Measurements from ENCODE around the gene RHBDL3.

RHBDL3 gene

GRCh38 chr17:32266389-32267301 lies 1.0 kb downstream of the RHBDL3 start:
- peak; percentile 27 for DNase-seq

DNA sequence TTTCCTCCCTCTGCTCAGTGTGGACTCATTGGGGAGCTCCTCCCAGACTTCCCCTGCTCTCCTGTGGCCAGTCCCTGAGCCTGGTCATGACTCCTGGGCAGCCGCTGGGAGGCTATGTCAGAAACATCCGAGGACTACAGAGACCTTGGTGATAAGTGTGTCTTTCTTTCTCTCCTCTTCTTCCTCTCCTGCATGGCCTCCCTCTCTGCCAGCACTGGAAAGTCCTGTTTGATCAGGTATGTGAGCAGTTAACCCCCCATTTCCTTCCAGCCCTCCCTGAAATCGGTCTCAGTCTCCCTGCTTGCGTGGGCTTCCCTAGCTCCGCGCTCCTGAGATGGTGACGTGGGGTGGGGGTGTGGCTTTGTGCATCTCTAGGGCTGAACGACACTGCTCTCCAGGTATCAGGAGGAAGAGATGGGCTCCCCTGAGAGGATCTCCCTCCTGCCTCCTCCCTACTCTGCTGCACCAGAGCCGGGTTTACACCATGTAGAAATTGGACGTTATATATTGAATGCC lies 2.1 kb downstream of the RHBDL3 start:
- DNase-seq = peak; percentile 59

DNA sequence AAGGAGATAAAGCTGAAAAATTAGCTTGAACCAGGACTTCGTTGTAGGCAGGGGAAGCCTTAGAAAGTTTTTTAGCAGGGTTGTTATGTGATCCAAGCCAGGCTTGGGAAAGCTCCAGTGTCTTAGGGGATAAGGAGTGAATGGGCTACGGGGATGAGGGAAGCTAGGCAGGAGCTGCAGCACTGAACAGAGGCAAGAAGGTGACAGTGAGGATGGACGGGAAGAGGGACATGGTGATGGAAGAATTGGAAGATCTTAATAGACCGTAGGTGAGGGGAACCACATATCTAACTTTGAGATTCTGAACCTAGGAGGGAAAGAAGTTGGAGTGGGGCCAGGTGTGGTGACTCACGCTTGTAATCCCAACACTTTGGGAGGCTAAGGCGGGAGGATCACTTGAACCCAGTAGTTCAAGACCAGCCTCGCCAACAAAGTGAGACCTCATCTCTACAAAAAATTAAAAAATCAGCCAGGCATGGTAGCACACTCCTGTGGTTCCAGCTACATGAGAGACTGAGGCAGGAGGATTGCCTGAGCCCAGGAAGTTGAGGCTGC lies 3.2 kb downstream of the RHBDL3 start:
- DNase-seq = no peak

DNA sequence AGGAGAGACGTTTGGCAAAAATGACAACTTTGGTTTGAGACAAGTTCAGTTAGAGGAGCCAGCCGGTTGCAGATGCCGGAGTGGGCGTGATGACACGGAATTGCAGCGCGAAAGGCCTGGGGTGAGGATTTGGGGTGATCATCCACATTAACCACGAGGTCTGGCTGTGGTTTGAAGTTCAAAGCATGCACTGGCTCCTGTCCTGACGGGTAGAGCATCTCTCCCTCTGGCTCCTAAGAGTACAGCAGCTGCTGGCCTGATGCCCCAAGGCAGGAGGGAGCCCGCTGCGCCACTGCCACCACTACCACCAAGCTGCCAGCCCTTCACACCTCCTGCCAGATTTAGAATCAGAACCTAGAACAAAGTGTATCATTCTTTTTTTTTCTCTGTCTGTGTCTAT lies 3.7 kb downstream of the RHBDL3 start:
- DNase-seq = no peak

DNA sequence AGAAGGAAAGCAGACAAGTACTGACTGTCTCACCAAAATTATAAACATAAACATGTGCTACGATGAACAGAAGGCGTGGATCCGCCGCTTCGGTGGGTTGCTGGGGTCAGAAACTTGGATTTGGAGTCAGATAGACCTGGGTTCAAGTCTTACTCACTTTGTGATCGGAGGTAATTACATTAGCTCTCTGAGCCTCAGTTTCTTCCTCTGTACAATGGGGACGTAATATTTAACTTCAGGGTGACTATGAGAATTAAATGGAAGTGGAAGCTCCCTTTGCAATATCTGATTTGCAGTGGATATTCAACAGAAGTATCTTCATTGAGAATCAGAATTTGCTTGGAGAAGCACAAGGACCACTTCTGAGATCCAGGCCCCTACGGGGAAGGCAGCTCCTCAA lies 6.2 kb downstream of the RHBDL3 start:
- DNase-seq = no peak

DNA sequence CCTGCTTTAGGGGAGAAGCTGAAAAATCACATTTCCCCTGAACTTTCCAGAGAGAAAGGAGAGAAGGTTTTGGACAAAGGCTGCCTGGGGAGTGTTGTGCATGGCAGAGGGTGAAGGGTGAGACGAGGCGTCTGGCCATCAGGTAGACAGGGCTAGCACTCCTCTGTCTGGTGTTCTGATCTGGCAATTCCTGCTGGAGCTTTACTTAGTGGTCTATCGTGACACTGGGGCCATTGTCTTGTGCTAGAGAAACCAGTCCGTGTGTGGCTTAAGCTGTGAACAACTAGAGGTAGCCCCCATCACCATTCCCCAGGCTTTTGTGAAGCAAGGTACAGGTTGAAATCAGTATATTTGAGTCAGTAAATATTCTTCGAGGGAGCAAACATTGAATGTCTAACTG lies 8.5 kb downstream of the RHBDL3 start:
- DNase-seq = no peak

DNA sequence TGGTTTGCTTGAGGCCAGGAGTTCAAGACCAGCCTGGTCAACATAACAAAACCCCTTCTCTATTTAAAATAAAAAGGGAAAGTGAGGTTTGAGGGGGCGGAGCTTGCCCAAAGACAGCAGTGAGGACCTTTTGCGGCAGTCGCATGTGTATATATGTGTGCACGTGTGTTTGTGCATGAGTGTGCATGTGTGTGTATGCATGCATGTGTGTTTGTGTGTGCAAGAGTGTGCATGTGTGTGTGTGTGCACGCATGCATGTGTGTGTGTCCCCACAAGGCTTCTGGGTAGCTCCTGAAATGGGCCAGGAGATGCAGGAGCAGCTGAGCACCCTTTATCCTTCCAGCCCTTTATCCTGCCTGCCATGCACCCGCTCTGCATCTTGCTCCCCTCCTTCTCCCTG lies 9.0 kb downstream of the RHBDL3 start:
- DNase-seq = no peak

DNA sequence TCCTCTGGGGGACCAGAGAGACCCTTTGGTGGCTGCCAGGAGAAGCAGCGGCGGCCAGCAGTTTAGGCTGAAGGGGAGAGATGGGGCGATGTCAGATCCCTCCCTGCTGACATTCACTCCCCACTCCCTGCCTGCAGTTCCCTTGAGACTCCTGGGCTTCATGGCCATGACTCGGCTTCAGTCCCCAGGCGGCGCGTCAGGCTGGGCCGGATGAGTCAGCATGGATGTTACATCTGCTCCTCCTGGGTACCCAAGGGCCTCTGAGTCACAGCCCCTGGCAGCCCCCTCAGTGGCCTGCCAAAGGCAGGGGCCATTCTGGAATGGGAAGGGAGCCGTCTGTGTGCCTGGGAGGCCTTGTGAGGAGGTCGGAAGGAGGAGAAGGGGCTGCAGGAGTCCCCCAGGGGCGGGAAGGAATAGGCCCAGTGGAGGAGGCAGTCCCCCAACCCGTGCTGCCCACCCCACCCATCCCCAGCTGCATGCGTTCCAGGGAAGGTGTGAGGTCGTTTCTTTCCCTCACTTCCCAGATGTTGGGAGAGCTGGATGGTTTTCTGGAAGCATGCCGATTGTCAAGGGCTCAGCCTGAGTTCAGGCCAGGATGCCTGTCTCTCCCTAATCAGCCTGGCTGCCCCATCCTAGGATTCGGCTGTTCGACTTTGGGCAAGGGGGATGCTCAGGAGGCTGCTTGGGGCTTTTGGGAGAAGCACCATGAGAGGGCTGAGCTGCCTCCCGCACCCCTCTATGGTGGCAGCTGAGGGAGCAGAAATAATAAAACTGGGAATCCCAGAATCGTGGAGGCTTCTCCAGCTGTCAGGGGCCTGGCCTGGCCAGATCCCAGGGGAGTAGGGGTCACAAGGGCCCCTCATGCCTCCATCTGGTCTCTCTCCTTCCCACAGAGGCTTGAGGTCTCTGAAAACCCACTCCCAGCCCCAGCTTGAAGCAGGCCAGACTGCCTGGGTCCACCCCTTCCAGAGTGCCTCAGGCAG lies 9.7 kb downstream of the RHBDL3 start:
- DNase-seq = peak; percentile 68

DNA sequence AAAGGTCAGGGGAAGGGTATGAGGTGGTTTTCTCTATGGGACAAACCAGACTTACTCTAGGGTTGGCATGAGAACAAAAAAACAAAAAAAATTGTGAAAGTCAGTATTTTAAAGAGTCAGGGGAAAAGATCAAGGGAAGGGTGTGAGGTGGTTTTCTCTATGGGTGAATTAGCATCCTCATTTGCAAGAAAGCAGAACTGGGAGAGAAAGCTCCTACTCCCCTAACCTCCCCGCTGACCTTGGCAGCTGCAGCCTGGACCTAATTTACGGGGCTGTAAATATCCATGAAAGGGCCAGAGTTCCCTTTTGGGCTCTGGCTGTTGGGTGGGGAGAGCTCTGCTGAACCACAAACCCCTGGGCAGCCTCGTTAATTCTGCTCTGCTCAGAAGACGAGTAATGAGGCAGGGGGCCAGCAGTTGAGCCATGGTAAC lies 10.6 kb downstream of the RHBDL3 start:
- DNase-seq = no peak

GRCh38 chr17:32277284-32277683 lies 11.7 kb downstream of the RHBDL3 start:
- DNase-seq = no peak

- DNase-seq = no peak
Observed at GRCh38 chr17:32278815-32279214, 13.2 kb downstream of the RHBDL3 start.

- DNase-seq = no peak
Observed at GRCh38 chr17:32279891-32280716, 14.5 kb downstream of the RHBDL3 start.

DNA sequence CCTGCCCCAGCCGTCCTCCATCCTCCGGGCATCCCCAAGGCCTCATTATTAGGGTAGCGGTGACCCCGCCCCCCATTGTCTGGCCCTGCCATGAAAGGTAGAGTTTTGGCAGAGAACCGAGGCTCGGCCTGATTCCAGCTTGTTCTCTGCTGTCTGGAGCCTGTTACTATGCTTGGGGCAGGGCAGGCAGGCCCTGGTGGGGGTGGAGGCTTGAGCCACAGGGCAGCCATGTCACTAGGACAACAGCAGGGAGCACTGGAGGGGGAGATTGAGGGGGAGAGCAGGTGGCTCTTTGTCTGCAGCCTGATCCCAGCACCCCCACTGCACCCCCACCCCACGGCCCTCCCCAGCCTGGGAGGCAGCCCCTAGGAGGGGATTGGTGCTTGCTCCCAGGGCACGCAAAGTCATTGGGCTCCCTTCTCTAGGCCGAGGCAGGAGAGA lies 15.4 kb downstream of the RHBDL3 start:
- DNase-seq = no peak

GRCh38 chr17:32283745-32284201 lies 18.1 kb downstream of the RHBDL3 start:
- no peak for DNase-seq

DNA sequence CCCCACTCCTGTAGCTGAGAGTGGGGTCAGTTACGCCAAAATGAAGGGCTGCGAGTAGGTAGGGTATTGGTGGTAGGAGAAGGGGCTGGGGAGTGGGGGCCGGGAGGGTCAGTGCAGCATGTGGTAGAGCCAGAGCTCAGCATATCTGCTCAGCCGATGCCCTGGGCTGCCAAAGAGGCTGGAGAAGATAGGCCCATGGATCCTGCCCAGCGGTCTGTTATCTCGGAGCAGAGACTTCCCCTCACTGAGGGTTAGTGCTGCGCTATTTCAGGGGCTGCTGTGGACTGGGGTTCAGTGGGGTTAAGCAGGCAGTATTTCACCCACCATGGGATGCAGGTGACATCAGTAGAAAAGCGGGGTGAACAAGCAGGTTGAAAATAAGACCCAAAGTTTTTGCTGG lies 19.7 kb downstream of the RHBDL3 start:
- DNase-seq = no peak

DNA sequence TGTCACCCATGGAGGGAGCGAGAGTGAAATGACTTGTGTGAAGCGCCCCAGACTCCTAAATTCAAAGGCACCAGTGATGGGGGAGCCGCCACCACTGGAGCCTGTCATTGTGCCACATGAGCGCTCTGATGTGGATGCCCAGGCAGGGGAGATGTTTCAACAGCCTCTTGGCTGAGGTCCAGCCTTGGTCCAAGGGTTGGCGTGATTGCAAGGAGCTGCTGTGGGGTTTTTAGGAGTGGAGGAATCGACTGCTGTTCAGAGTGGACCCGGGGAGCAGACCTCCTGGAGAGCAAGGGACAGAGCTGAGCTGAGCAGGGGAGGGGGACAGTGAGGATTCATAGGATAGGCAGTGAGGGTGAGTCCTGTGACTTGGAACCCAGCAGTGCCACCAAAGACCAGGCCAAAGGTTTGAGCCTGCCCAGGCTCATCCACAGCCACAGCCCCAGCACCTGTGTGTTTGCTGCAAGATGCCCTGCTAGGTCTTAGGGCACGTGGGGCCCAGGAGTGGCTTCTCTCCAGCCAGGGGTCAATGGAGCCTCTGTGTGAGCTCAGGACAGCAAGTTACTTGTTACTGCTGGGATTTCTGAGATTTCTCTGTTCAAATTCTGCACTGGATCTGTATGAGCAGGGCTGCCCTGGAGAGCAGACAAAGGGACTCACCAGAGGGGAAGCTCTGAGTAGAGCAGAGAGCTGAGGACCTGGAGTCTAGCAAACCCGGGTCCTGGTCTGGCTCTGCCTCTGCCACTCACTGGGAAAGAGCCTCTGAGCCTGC lies 20.3 kb downstream of the RHBDL3 start:
- DNase-seq = no peak

DNA sequence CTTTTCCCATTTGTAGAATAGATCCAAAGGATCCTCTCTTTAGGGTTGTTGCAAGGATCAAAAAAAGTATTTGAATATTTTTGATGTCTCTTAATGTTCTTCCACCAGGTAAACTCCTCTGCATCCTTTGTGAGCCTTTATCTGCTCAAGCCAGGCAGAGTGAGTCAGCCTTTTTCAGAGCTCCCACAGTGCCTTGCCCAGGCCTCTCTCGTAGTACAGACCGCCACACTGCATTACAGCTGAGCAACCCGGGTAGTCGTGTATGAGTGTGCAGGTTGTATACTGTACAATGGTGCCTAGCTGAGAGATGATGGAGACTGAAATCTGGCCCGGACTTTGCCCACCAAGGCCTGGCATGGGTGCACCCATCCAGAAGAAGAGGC lies 20.9 kb downstream of the RHBDL3 start:
- no peak for DNase-seq

DNA sequence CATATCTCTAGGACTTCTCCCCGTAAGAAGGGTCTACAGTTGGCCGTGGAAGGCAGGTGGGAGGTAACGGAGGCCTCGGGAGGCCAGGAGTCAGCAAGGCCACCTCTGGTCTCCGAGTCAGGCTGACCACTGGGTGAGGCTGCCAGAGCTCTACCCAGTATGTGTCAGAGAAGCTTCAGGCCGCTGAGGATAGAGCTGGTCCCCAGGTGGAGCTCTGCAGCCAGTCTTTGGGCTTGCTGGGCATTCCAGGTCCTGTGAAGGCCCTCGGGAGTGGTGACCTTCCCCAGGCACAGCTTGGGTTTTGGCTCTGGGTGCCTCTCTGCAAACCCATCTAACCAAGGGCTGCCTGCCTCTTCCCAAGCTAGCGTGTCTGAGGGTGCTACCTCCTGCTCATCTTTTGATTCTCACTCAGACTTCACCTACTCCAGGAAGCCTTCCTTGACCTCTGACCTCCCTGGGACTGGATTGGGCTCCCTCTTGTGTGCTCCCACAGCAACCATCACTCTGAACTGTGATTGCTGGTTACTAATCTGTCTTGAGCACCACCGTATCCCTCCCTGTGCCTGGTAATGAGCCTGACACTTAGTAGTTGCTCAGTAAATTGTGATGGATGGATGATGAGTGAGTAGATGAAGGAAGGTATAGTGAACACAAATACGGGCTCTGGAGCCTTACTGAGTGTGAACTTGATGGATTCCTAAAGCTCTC lies 22.3 kb downstream of the RHBDL3 start:
- peak; percentile 31 for DNase-seq

DNA sequence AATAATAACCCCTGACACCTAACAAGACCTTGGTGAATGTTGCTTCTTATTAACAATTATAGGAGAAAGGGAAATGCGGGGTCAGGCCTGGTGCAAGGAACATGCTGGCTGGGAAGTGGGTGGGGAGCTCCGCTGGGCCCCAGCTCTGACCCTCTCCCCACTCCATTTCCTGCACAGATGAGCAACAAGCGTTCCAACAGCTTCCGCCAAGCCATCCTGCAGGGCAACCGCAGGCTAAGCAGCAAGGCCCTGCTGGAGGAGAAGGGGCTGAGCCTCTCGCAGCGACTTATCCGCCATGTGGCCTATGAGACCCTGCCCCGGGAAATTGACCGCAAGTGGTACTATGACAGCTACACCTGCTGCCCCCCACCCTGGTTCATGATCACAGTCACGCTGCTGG lies 23.0 kb downstream of the RHBDL3 start:
- DNase-seq = no peak

- no peak for DNase-seq
Observed at GRCh38 chr17:32289471-32290070, 23.9 kb downstream of the RHBDL3 start.
